ENCODE data around the gene MAN2B1.

MAN2B1 gene

DNA sequence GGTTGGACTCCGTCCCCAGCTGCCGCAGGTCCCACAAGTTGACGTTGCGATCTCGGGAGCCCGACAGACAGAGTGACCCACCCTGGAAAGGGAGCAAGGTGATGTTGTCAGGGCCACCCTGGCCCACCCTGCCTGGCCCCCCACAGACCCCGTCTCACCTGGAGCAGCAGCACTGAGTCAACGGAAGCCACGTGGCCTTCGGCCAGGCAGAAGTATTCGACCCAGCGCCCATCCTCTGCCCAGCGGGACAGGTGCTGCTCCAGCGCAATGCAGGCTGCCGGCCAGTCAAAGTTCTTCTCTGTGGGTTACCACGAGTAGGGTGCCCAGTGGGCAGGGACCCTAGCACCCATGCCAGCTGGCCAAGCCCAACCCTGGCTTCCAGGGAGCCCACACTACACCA, 28.1 kb upstream of the MAN2B1 start:
- Histone ChIP-seq H3K4me3 (ENCODE audit: low read depth, low read length) (no peak overlapping the region), H3K36me3 (replicated peaks) (peaks cover 16% of the 10 kb centered on the region), H3K27ac (no peak overlapping the region), H3K27me3 (replicated peaks) (no peaks in the 10 kb centered on the region)
- no peak for DNase-seq
- in situ Hi-C loops (cut with HindIII; ENCODE audit: low pct_ligation_motif_present, low sequenced_read_pairs), result no loop called here
- TF ChIP-seq CTCF (IDR thresholded peaks at IDR 0.05; ENCODE audit: low read depth, low read length, missing control alignments), result no peak

DNA sequence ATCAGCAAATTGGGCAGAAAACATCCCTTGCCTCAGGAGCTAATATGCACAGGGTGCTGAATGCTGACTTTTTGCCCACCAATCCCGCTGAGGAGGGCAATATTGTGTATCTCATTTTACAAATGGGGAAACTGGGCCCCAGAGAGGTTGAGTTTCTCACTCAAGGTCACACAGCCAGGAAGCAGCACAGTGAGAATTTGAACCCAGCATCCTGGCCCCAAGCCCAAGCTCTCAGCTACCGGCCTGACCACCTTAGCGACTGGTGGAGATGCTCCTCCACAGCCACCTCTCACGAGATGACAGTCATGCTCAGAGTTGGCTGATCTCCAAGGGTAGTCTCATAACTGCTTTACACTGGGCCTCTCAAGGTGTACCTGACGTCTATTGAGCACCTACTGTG, 26.4 kb upstream of the MAN2B1 start:
- Histone ChIP-seq H3K27ac (no peak overlapping the region), H3K27me3 (replicated peaks) (no peaks in the 10 kb centered on the region), H3K4me3 (ENCODE audit: low read depth, low read length) (no peak overlapping the region), H3K36me3 (replicated peaks) (peaks cover 12% of the 10 kb centered on the region)
- in situ Hi-C loops (cut with HindIII; ENCODE audit: low pct_ligation_motif_present, low sequenced_read_pairs), result no loop called here
- TF ChIP-seq CTCF (IDR thresholded peaks at IDR 0.05; ENCODE audit: low read depth, low read length, missing control alignments), result no peak
- no peak for DNase-seq

DNA sequence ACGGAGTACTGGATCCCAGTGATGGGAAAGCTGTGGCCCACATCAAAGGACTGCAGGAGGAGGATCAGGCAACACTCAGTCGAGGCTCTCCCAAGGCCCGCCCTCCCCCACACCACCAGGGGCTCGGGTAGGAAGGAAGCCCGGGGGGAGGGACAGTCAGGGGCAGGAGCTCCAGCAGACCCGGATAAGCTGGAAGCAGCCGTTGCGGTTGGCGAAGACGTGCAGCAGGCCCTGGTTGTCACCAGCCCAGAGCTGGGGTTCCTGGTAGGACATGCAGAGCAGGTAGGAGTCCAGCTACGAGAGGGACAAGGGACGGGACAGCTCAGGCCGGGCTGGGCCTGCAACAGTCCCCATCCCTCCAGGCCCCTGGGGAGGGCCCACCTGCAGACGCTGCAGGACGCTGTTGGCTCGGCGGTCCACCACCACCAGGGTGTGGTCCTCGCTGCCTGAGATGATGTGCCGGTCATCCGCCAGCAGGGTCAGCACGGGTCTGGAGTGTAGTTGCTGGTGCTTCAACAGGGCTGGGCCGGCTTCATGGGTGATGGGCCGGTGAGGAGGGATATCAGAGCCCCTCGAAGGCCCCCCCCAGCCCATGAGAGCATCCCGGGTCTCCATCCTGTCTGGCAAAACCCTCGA, 23.2 kb upstream of the MAN2B1 start:
- in situ Hi-C loops (cut with HindIII; ENCODE audit: low pct_ligation_motif_present, low sequenced_read_pairs), result no loop called here
- H3K4me3 ChIP-seq (ENCODE audit: low read depth, low read length), result no peak overlapping the region

DNA sequence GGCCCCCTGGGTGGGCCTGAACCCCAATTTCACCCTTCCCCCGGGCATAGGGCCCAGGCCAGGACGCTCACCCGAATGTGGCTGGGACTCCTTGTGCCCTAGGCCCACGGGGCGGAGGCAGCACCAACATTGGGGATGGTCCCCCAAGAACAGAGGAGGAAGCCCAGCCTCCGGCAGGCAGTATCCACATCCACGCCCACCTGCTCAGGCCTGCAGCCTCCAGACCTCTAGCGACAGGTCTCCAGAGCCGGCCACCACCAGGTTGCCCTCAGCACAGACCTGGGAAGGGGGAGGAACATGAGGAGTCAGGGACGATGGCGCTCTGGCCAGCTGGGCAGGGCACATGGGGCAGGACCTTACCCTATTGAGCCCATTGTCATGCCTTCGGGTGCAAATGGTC, 22.5 kb upstream of the MAN2B1 start:
- no peak for TF ChIP-seq CTCF (IDR thresholded peaks at IDR 0.05; ENCODE audit: low read depth, low read length, missing control alignments)
- in situ Hi-C loops (cut with HindIII; ENCODE audit: low pct_ligation_motif_present, low sequenced_read_pairs), result no loop called here
- Histone ChIP-seq H3K27ac (no peak overlapping the region), H3K4me3 (ENCODE audit: low read depth, low read length) (no peak overlapping the region), H3K27me3 (replicated peaks) (no peaks in the 10 kb centered on the region), H3K36me3 (replicated peaks) (peaks cover 10% of the 10 kb centered on the region)
- no peak for DNase-seq

More for the DNA sequence above, 23.2 kb upstream of the MAN2B1 start:
- no peak for TF ChIP-seq CTCF (IDR thresholded peaks at IDR 0.05; ENCODE audit: low read depth, low read length, missing control alignments)
- no peak for DNase-seq
- H3K36me3 ChIP-seq (replicated peaks), result peaks cover 10% of the 10 kb centered on the region
- H3K27ac ChIP-seq, result no peak overlapping the region
- H3K27me3 ChIP-seq (replicated peaks), result no peaks in the 10 kb centered on the region

DNA sequence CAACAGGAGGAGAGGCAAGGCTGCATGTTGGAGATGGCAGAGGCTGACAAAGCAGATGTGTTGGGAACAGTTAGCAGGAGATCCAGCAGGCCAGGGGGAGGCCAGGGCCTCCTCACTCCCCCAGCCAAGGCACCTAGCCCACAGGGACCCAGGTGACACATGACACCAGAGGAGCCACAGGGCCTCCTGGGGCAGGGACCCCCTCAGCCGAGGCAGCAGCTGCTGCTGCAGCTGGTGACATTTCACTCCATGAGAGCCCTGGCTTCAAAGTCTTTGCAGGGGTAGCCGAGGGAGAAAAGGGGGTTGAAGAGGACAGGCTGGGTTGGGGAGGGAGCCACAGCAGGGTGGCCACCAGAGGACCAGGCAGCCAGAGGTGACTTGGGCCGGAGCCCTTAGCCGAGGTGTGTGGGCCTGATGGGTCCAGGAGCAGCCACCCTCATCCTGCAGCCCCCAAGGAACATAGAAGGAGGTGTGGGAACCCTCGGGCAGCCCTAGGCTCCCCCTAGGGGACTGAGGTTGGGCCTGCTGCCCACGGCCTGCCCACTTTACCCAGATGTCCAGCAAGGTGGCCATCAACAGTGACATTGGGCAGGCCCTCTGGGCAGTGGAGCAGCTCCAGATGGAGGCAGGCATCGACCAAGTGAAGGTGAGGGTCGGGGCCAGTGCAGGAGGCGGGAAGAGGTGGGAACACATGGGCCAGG, 21.1 kb upstream of the MAN2B1 start, which contains the start of gene GNG14:
TSS of gene GNG14 (plus strand) at position 503 of the 701 bp plus-strand sequence. CDS start at position 554, 51 bp downstream.
- H3K27ac ChIP-seq, result no peak within 1 kb of the TSS
- no peaks in the 10 kb centered on the region for H3K27me3 ChIP-seq (replicated peaks)
- no peak within 1 kb of the TSS for H3K4me3 ChIP-seq (ENCODE audit: low read depth, low read length)
- DNase-seq, result no peak
- peak; percentile 13 for TF ChIP-seq CTCF (IDR thresholded peaks at IDR 0.05; ENCODE audit: low read depth, low read length, missing control alignments)
- in situ Hi-C loops (cut with HindIII; ENCODE audit: low pct_ligation_motif_present, low sequenced_read_pairs), result no loop called here
- peaks cover 8% of the 10 kb centered on the region for H3K36me3 ChIP-seq (replicated peaks)
